ENCODE data around the gene RNF212. TPM values are rescaled to one million over a fixed set of nuclear protein-coding genes. Genes with fewer than 3 reads are reported as not detected.
A peak's percentile ranks its signal among the peaks of the same experiment; 100 is the strongest.

The RNF212 gene
- total RNA-seq, 6 experiments from 2014 or later, result not detected

DNA sequence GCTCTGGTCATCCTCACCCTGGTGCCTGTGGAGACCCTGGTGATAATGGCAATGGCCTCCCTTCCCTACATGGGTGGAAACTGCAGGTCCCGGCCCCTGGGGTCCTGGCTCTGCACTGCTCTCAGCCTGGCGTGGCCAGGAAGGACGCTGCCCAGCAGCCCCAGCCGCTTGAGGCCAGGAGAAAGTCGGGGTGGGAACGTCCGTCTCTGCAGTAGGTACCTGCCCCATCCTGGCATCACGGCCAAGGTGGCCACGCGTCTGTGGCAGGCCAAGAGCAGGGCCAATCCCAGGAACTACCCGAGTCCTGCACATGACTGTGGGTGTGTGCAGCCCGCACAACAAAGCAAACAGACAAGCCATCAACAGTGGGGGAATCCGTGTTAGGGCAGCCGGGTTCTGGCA lies 68.2 kb downstream of the RNF212 start:
- H3K36me3 Mint-ChIP-seq (ENCODE audit: low read depth), result no peaks in the 10 kb centered on the region
- no peak overlapping the region; the same call in 1 of the 2 replicates for H3K27ac Mint-ChIP-seq
- no peaks in the 10 kb centered on the region for H3K9me3 Mint-ChIP-seq
- H3K4me3 Mint-ChIP-seq, result no peak overlapping the region
- DNase-seq, result no peak
- TF ChIP-seq, protein P1, sequence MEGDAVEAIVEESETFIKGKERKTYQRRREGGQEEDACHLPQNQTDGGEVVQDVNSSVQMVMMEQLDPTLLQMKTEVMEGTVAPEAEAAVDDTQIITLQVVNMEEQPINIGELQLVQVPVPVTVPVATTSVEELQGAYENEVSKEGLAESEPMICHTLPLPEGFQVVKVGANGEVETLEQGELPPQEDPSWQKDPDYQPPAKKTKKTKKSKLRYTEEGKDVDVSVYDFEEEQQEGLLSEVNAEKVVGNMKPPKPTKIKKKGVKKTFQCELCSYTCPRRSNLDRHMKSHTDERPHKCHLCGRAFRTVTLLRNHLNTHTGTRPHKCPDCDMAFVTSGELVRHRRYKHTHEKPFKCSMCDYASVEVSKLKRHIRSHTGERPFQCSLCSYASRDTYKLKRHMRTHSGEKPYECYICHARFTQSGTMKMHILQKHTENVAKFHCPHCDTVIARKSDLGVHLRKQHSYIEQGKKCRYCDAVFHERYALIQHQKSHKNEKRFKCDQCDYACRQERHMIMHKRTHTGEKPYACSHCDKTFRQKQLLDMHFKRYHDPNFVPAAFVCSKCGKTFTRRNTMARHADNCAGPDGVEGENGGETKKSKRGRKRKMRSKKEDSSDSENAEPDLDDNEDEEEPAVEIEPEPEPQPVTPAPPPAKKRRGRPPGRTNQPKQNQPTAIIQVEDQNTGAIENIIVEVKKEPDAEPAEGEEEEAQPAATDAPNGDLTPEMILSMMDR (IDR thresholded peaks at IDR 0.05), result no peak
- peaks cover 39% of the 10 kb centered on the region for H3K4me1 Mint-ChIP-seq (ENCODE audit: low read depth)
- peaks cover 13% of the 10 kb centered on the region for H3K27me3 Mint-ChIP-seq (ENCODE audit: insufficient read depth)

DNA sequence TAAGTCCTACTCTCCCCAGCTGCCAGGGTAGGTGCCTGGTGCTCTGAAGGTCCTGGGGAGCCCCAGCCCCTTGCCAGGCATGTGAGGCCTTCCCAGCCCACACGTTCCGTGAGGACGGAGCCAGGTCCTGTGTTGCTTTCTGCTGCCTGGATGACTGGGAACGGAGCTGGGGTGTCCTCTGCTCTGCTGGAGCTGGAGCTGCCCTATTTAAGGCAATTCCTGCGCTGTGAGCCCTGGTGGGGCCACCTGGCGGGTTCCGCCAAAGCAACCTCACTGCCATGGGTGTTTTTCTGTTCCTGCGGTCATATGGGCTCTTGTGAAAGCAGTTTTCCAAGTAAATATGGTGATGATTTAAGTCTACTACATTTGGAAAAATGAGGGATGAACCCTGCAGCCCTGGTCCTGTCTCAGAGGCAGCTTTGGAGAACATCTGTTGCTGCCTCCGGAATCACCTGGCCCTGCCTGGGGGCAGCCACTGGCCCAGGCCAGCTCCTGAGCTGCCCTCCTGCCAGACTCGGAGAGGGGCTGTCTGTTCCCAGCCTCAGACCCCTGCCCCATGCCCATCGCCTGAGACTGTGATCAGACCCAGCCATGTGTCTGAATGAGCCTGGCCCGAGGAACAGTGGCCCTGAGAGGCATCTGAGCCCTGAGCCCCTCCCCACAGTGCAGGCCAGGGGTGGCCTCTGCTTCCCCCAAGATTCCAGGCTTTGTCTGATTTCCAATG lies 68.7 kb downstream of the RNF212 start:
- no peak for DNase-seq
- TF ChIP-seq, protein P1 (IDR thresholded peaks at IDR 0.05), result no peak
- Mint-ChIP-seq H3K4me3 (no peak overlapping the region), H3K27me3 (ENCODE audit: insufficient read depth) (peaks cover 8% of the 10 kb centered on the region), H3K36me3 (ENCODE audit: low read depth) (no peaks in the 10 kb centered on the region), H3K4me1 (ENCODE audit: low read depth) (peaks cover 39% of the 10 kb centered on the region), H3K9me3 (no peaks in the 10 kb centered on the region), H3K27ac (peak overlapping the region; percentile 92)

DNA sequence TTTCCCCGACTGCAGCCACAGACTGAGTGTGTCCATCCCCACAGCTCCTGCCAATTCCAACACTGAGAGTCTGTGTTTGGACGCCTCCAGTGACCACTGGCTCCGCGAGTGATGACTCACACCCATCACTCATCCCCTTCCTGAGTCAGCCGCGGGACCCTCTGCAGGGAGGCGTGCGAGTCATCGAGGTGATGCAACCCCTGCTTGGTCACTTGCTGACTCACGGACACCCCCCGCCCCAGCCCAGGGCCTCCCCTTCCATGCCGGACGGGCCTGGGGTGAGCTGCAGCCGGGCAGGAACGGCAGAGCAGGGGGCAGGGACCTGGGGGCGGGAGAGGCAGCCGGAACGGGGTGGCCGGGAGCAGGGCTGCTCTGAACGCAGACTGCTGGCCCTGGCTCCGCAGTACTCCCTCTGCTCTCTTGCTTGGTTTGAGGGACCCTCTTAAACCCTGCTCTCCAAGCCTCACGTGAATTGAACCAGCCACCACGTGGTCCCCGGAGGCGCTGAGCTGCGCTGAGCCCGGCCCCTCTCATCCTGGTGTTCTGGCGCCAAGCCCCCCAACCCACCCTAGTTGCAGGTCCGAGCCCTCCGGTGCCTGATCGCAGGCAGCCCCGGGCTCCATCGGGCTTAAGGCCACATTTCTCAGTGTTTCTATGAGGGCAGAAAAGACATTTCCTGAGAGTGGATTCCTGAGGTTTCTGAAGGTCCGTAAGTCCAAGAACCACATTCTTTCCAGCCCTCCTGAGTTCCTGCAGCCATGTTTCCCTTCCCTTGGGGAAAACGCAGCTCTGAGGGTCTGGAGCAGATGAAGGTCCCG lies 69.5 kb downstream of the RNF212 start:
- peak; percentile 99 for DNase-seq
- TF ChIP-seq, protein P1 (IDR thresholded peaks at IDR 0.05), result no peak
- Mint-ChIP-seq H3K27me3 (ENCODE audit: insufficient read depth) (peaks cover 7% of the 10 kb centered on the region), H3K36me3 (ENCODE audit: low read depth) (no peaks in the 10 kb centered on the region), H3K27ac (peak overlapping the region; percentile 92), H3K4me1 (ENCODE audit: low read depth) (peaks cover 39% of the 10 kb centered on the region), H3K9me3 (no peaks in the 10 kb centered on the region), H3K4me3 (peak overlapping the region; percentile 60)

DNA sequence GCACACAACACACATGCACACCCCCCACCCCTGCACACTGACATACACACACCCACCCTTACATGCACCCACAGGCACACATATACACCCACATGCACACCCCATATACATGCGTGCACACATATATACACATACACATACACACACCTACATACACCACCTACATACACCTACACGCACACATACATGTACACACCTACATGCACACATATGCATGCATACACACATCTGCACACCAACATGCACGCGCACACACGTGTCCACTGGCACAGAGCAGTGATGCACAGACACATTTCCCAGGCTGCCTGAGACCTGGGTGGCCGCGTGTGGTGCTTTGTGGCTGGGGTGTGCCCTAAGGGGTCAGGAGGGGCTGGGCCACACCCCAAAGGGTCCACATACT lies 70.2 kb downstream of the RNF212 start:
- H3K9me3 Mint-ChIP-seq, result no peaks in the 10 kb centered on the region
- peaks cover 39% of the 10 kb centered on the region for H3K4me1 Mint-ChIP-seq (ENCODE audit: low read depth)
- peak overlapping the region; percentile 92 for H3K27ac Mint-ChIP-seq
- no peak for DNase-seq
- H3K4me3 Mint-ChIP-seq, result peak overlapping the region; percentile 60
- no peaks in the 10 kb centered on the region for H3K36me3 Mint-ChIP-seq (ENCODE audit: low read depth)
- TF ChIP-seq, protein P1 (IDR thresholded peaks at IDR 0.05), result no peak
- peaks cover 6% of the 10 kb centered on the region for H3K27me3 Mint-ChIP-seq (ENCODE audit: insufficient read depth)

DNA sequence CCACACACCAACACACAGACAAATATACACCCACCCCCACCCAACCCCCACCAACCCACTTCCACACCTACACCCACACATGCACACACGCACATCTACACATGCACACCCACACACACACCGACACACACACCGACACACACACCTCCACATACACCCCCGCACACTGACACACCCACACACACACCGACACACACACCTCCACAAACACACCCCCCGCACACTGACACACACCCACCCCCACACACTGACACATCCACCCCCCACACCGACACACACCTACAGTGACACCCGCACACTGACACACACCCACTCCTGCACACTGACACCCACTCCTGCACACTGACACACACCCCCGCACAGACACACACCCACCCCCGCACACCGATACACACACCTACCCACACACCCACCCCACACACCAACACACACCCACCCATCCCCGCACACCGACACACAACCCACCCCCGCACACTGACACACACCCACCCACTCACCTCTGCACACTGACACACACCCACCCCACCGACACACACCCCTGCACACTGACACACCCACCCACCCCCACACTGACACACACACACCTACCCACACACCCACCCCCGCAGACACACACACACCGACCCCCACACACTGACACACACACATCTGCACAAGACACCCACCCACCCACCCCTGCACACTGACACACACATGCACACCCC lies 70.9 kb downstream of the RNF212 start:
- no peak overlapping the region for H3K27ac Mint-ChIP-seq
- H3K4me1 Mint-ChIP-seq (ENCODE audit: low read depth), result peaks cover 36% of the 10 kb centered on the region

More for the DNA sequence above, 70.9 kb downstream of the RNF212 start:
- H3K4me3 Mint-ChIP-seq, result no peak overlapping the region
- H3K9me3 Mint-ChIP-seq, result no peaks in the 10 kb centered on the region
- TF ChIP-seq, protein P1 (IDR thresholded peaks at IDR 0.05), result no peak
- peaks cover 7% of the 10 kb centered on the region for H3K27me3 Mint-ChIP-seq (ENCODE audit: insufficient read depth)
- DNase-seq, result no peak
- H3K36me3 Mint-ChIP-seq (ENCODE audit: low read depth), result no peaks in the 10 kb centered on the region

All from HFFc6 (cell line).